Gastroesophageal sphincter (tissue), 2 donors: ENCODE results near the gene BTBD2.

Experiments used
- EP300 ChIP-seq: sonication (generic); formaldehyde crosslinking; IDR thresholded peaks from one replicate; pipeline ENCODE4 v1.6.1; 2017; ENCODE audit warnings: antibody characterized with exemption, mild to moderate bottlenecking
- POLR2A ChIP-seq, 2 donors: fragments of 450-650 bp; IDR thresholded peaks; one replicate each; pipeline ENCODE4 v1.6.1; 2017; ENCODE audit warnings: antibody characterized with exemption in 2 of 2, mild to moderate bottlenecking in 2 of 2, moderate library complexity in 1 of 2

DNA sequence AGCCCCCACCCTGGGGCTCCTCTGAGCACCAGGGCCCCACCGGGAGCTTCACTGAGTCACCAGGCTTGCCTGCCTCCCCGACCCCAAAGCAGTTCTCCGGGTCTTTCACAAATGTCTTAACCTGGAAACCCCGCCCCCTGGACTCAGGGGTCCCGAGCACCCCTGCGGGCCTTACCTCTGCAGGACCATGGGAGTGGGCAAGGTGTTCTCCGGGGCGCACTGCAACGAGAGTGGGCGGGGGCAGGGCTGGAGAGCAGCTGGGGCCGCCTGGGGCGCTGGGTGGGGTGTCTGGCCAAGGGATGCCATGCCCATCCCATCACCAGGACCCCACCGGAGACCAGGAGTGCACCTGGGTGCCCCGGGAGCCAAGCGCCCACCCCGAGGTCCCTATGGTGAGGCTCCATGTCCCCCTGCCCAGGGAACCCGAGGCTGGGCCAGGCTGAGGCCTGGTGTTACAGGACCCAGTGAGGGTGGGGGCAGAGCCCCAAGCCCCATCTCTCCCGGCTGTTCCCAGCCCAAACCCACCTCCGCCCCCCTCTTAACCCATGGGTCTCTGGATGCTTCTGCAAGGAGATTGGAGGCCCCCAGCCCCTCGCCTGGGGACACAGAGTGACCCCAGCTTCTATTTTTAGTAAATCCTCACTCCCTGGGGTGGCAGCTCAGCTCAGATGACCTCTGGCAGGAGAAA is 24.6 kb upstream of the BTBD2 start:
- TF ChIP-seq POLR2A (IDR thresholded peaks at IDR 0.05) (no peak), EP300 (no peak)
